Stomach (tissue), 4 donors: ENCODE data around the gene NECTIN4.
"Not testable (repeated sequence)": the region's sequence is repeated elsewhere in the genome, so short reads cannot be mapped to it uniquely, and the experiment has no call there.

ENCODE experiments used
- POLR2AphosphoS5 ChIP-seq, 3 donors: sonication (generic); formaldehyde crosslinking; IDR thresholded peaks; one replicate each; pipeline ENCODE4 v1.6.1; 2016; ENCODE audit warnings: antibody characterized with exemption in 3 of 3
- TF ChIP-seq, protein P1 (sequence below), 7 experiments: fragments of 450-650 bp in 4 of 7; fragments of 200-600 bp in 3 of 7; sonication (generic) in 3 of 7; IDR thresholded peaks; one replicate each; pipeline ENCODE4 v1.5.1; 2016 to 2019; ENCODE audit warnings: antibody characterized with exemption in 7 of 7, control low read depth in 2 of 7, mild to moderate bottlenecking in 1 of 7

- TF ChIP-seq, protein P1, sequence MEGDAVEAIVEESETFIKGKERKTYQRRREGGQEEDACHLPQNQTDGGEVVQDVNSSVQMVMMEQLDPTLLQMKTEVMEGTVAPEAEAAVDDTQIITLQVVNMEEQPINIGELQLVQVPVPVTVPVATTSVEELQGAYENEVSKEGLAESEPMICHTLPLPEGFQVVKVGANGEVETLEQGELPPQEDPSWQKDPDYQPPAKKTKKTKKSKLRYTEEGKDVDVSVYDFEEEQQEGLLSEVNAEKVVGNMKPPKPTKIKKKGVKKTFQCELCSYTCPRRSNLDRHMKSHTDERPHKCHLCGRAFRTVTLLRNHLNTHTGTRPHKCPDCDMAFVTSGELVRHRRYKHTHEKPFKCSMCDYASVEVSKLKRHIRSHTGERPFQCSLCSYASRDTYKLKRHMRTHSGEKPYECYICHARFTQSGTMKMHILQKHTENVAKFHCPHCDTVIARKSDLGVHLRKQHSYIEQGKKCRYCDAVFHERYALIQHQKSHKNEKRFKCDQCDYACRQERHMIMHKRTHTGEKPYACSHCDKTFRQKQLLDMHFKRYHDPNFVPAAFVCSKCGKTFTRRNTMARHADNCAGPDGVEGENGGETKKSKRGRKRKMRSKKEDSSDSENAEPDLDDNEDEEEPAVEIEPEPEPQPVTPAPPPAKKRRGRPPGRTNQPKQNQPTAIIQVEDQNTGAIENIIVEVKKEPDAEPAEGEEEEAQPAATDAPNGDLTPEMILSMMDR (IDR thresholded peaks at IDR 0.05) = not testable (repeated sequence)
- not testable (repeated sequence) for TF ChIP-seq POLR2AphosphoS5 (IDR thresholded peaks at IDR 0.05)
Observed at GRCh38 chr1:161026954-161027353, 62.4 kb downstream of the NECTIN4 start.
